Jurkat, Clone E6-1 (cell line): ENCODE measurements around the gene NME4. TPM values are rescaled to one million over a fixed set of nuclear protein-coding genes. Genes with fewer than 3 reads are reported as not detected.
"Not testable (repeated sequence)": the region's sequence is repeated elsewhere in the genome, so short reads cannot be mapped to it uniquely, and the experiment has no call there.

Source experiments
- DNase-seq: peaks from one replicate; pipeline ENCODE4 v3.0.0-alpha.2; 2011; ENCODE audit warnings: low read depth, low spot score
- H3K4me3 ChIP-seq: 2 replicates; pipeline ENCODE4 v1.5.1; 2011; ENCODE audit warnings: mild to moderate bottlenecking, low read length, control low read depth, moderate library complexity
- polyA plus RNA-seq: library from polyadenylated mRNA; unstranded; fragments of >200 nt; gene quantifications from one replicate; pipeline ENCODE4 v1.2.1, GENCODE V29; 2012; ENCODE audit warnings: missing spikeins; ENCODE audit not compliant: insufficient read length, insufficient read depth

The NME4 gene
- polyA plus RNA-seq = 282 TPM

- peak within 1 kb of the TSS; percentile 48 for H3K4me3 ChIP-seq
- no peak for DNase-seq
Measured at GRCh38 chr16:397135-397661, at the start of gene NME4. Gene NME4 (plus strand): TSS chr16:397199. CDS start chr16:397223, 24 bp downstream.

GRCh38 chr16:347203-347602, 49.8 kb upstream of the NME4 start:
- DNase-seq = no peak
- H3K4me3 ChIP-seq = no peak overlapping the region

GRCh38 chr16:348495-348894, 48.5 kb upstream of the NME4 start:
- DNase-seq = not testable (repeated sequence)

GRCh38 chr16:349211-349610, 47.8 kb upstream of the NME4 start:
- DNase-seq = no peak
- H3K4me3 ChIP-seq = no peak overlapping the region

More at GRCh38 chr16:348495-348894, 48.5 kb upstream of the NME4 start:
- not testable (repeated sequence) for H3K4me3 ChIP-seq

- no peak for DNase-seq
- no peak overlapping the region for H3K4me3 ChIP-seq
Measured at GRCh38 chr16:350203-350602, 46.8 kb upstream of the NME4 start.

- no peak for DNase-seq
- peak overlapping the region; percentile 65 for H3K4me3 ChIP-seq
Measured at GRCh38 chr16:351804-352520, 45.0 kb upstream of the NME4 start.

- peak within 1 kb of the TSS; percentile 65 for H3K4me3 ChIP-seq
- peak; percentile 91 for DNase-seq
Measured at GRCh38 chr16:352547-353403, 44.2 kb upstream of the NME4 start, which contains the start of gene AXIN1. Gene AXIN1 (minus strand): TSS chr16:352723. CDS start chr16:347025, 5,698 bp downstream.

- no peak for DNase-seq
- H3K4me3 ChIP-seq = peak overlapping the region; percentile 50
Measured at GRCh38 chr16:353404-354290, 43.4 kb upstream of the NME4 start.

GRCh38 chr16:354291-354881, 42.6 kb upstream of the NME4 start:
- H3K4me3 ChIP-seq = no peak overlapping the region
- DNase-seq = no peak

- H3K4me3 ChIP-seq = no peak overlapping the region
- DNase-seq = no peak
Measured at GRCh38 chr16:354971-355461, 42.0 kb upstream of the NME4 start.

- DNase-seq = no peak
- H3K4me3 ChIP-seq = no peak overlapping the region
Measured at GRCh38 chr16:356741-357140, 40.3 kb upstream of the NME4 start.

GRCh38 chr16:359067-359763, 37.8 kb upstream of the NME4 start:
- H3K4me3 ChIP-seq = no peak overlapping the region
- DNase-seq = no peak

GRCh38 chr16:359871-360697, 36.9 kb upstream of the NME4 start:
- DNase-seq = no peak

GRCh38 chr16:360698-361336, 36.2 kb upstream of the NME4 start:
- DNase-seq = no peak
- no peak overlapping the region for H3K4me3 ChIP-seq

More at GRCh38 chr16:359871-360697, 36.9 kb upstream of the NME4 start:
- no peak overlapping the region for H3K4me3 ChIP-seq

GRCh38 chr16:361341-361871, 35.6 kb upstream of the NME4 start:
- no peak overlapping the region for H3K4me3 ChIP-seq
- no peak for DNase-seq
